Gastroesophageal sphincter (tissue), 3 donors: ENCODE measurements around the gene CNOT8.

Source experiments
- EP300 ChIP-seq: sonication (generic); formaldehyde crosslinking; IDR thresholded peaks from one replicate; pipeline ENCODE4 v1.6.1; 2017; ENCODE audit warnings: antibody characterized with exemption, mild to moderate bottlenecking
- POLR2AphosphoS5 ChIP-seq: sonication (generic); formaldehyde crosslinking; IDR thresholded peaks from one replicate; pipeline ENCODE4 v1.6.1; 2017; ENCODE audit warnings: antibody characterized with exemption
- TF ChIP-seq, protein P1 (sequence below), 4 experiments: fragments of 200-600 bp in 2 of 4; fragments of 450-650 bp in 2 of 4; sonication (generic) in 1 of 4; IDR thresholded peaks; one replicate each; pipeline ENCODE4 v1.5.1; 2017 to 2019; ENCODE audit warnings: antibody characterized with exemption in 4 of 4, mild to moderate bottlenecking in 2 of 4, moderate library complexity in 2 of 4

DNA sequence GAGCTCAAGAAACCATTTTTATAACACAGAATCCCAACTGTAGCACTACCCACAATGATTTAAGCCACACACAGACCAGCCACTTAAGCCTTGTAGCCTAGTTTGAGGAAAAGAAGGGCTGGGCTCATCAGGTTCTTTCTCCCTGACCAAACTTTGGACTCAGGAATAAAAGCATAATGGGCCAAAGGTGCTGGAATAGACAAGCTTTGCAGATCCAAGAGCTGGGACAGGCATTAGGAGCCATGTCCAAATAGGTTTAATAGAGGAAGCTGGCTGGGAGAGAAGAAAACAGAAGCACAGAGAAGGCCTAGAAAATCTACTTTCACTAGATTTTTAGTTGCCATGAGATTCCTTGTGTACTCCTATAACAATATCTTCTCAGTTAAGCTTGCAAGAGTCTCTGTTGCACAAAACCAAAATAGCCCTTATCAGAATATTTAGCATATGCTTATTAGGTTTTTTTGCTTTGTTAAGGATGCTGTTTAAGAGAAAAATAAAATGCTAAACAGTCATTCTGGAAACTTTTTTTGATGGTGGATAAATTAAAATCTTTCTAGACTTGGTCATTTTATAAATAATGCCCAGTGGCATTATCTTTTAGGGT is 38.2 kb downstream of the CNOT8 start:
- TF ChIP-seq POLR2AphosphoS5: no peak
- TF ChIP-seq, protein P1, sequence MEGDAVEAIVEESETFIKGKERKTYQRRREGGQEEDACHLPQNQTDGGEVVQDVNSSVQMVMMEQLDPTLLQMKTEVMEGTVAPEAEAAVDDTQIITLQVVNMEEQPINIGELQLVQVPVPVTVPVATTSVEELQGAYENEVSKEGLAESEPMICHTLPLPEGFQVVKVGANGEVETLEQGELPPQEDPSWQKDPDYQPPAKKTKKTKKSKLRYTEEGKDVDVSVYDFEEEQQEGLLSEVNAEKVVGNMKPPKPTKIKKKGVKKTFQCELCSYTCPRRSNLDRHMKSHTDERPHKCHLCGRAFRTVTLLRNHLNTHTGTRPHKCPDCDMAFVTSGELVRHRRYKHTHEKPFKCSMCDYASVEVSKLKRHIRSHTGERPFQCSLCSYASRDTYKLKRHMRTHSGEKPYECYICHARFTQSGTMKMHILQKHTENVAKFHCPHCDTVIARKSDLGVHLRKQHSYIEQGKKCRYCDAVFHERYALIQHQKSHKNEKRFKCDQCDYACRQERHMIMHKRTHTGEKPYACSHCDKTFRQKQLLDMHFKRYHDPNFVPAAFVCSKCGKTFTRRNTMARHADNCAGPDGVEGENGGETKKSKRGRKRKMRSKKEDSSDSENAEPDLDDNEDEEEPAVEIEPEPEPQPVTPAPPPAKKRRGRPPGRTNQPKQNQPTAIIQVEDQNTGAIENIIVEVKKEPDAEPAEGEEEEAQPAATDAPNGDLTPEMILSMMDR (IDR thresholded peaks at IDR 0.05): no peak
- no peak for TF ChIP-seq EP300
